Endothelial cell of umbilical vein (primary cell): ENCODE measurements around the gene ARHGAP18. TPM values are rescaled to one million over a fixed set of nuclear protein-coding genes. Genes with fewer than 3 reads are reported as not detected.
A peak's percentile ranks its signal among the peaks of the same experiment; 100 is the strongest.

Source experiments
- BruUV-seq: library from RNA; stranded (reverse); fragments of 400-500 nt; replicated peaks from 2 replicates; lab custom pipeline; 2021; lab: Mats Ljungman, UMichigan
- CTCF ChIA-PET: fragments of 300-600, 350-600 bp; sonication (Branson Sonifier 250); formaldehyde crosslinking; loops from one replicate; lab custom pipeline; 2021; ENCODE audit warnings: antibody characterized with exemption, inconsistent platforms; lab: Charles Lee
- POLR2A ChIA-PET: fragments of 300-600, 350-600 bp; sonication (Branson Sonifier 250); formaldehyde crosslinking; loops from one replicate; lab custom pipeline; 2021; ENCODE audit warnings: antibody characterized with exemption, inconsistent platforms; lab: Charles Lee
- DNase-seq: peaks from one replicate; pipeline ENCODE4 v3.0.0-alpha.2; 2011; ENCODE audit warnings: low read depth, low spot score
- FAIRE-seq: peaks from 2 replicates; lab custom pipeline; 2011; peaks lifted over from hg19 to GRCh38; lab: Jason Lieb, UNC
- H2AFZ ChIP-seq: 2 replicates; pipeline ENCODE4 v1.6.0; 2012; ENCODE audit warnings: low read depth, low read length, control low read depth, inconsistent platforms
- H3K27ac ChIP-seq: 2 replicates; pipeline ENCODE4 v1.5.1; 2011; ENCODE audit warnings: low read depth, mild to moderate bottlenecking, control low read depth, low read length, moderate library complexity; ENCODE audit not compliant: insufficient read depth
- H3K27me3 ChIP-seq, 2 experiments: 2 replicates each; pipeline versions ENCODE4 v1.6.0 to v1.6.1; 2011; ENCODE audit warnings: low read length in 2 of 2, mixed read lengths in 1 of 2; ENCODE audit not compliant: control insufficient read depth in 2 of 2, insufficient read depth in 2 of 2
- H3K36me3 ChIP-seq, 2 experiments: 2 replicates in 1 of 2; 3 replicates in 1 of 2; pipeline ENCODE4 v1.5.1; 2011; ENCODE audit warnings: low read length in 2 of 2, mild to moderate bottlenecking in 1 of 2, moderate library complexity in 1 of 2; ENCODE audit not compliant: control insufficient read depth in 2 of 2, insufficient read depth in 2 of 2; ENCODE audit errors: extremely low read depth in 1 of 2
- H3K4me1 ChIP-seq: 3 replicates; pipeline ENCODE4 v1.5.1; 2011; ENCODE audit warnings: mild to moderate bottlenecking, low read length; ENCODE audit not compliant: control insufficient read depth, insufficient read depth; ENCODE audit errors: extremely low read depth
- H3K4me2 ChIP-seq: 2 replicates; pipeline ENCODE4 v1.6.1; 2011; ENCODE audit warnings: low read length, control low read depth, mixed read lengths; ENCODE audit not compliant: insufficient read depth
- H3K4me3 ChIP-seq, 3 experiments: fragments of 200-600 bp in 1 of 3; sonication (generic), shearing (Covaris generic) in 1 of 3; replicated peaks in 1 of 3; 2 replicates each; pipeline ENCODE4 v1.5.1; 2011 to 2016; ENCODE audit warnings: control low read depth in 3 of 3, low read length in 3 of 3, mild to moderate bottlenecking in 2 of 3, inconsistent platforms in 1 of 3, low read depth in 1 of 3, moderate library complexity in 1 of 3; ENCODE audit not compliant: insufficient read depth in 1 of 3
- H3K79me2 ChIP-seq: 2 replicates; pipeline ENCODE4 v1.6.0; 2012; ENCODE audit warnings: low read length, inconsistent platforms; ENCODE audit not compliant: control insufficient read depth, insufficient read depth
- H3K9ac ChIP-seq: replicated peaks from 2 replicates; pipeline ENCODE3; 2011; ENCODE audit warnings: low read length, control low read depth; ENCODE audit not compliant: insufficient read depth; ENCODE audit errors: extremely low read depth
- H3K9me1 ChIP-seq: replicated peaks from 3 replicates; pipeline ENCODE4 v1.6.0; 2011; ENCODE audit warnings: mild to moderate bottlenecking, low read length; ENCODE audit not compliant: control insufficient read depth, insufficient read depth; ENCODE audit errors: extremely low read depth
- H3K9me3 ChIP-seq: replicated peaks from 2 replicates; pipeline ENCODE4 v1.5.1; 2012; ENCODE audit warnings: low read length, inconsistent platforms; ENCODE audit not compliant: control insufficient read depth, insufficient read depth
- H4K20me1 ChIP-seq: replicated peaks from 2 replicates; pipeline ENCODE3; 2011; ENCODE audit warnings: mild to moderate bottlenecking, low read length; ENCODE audit not compliant: control insufficient read depth, insufficient read depth; ENCODE audit errors: extremely low read depth
- CTCF ChIP-seq, 2 donors: IDR thresholded peaks; 1 replicate in 1 of 2; 2 replicates in 1 of 2; pipeline ENCODE4 v1.5.1; 2011; ENCODE audit warnings: low read length in 2 of 2, mild to moderate bottlenecking in 2 of 2, moderate library complexity in 2 of 2, control low read depth in 1 of 2, inconsistent platforms in 1 of 2, low read depth in 1 of 2; ENCODE audit not compliant: insufficient read depth in 1 of 2; ENCODE audit errors: extremely low read depth in 1 of 2
- FOS ChIP-seq: IDR thresholded peaks from 2 replicates; pipeline ENCODE4 v1.6.1; 2011; ENCODE audit warnings: mild to moderate bottlenecking, low read length, moderate library complexity, borderline replicate concordance; ENCODE audit not compliant: insufficient read depth
- GATA2 ChIP-seq: IDR thresholded peaks from 2 replicates; pipeline ENCODE4 v1.7.0; 2011; ENCODE audit warnings: low read depth, mild to moderate bottlenecking, moderate library complexity, mixed read lengths, low read length; ENCODE audit not compliant: insufficient read length, insufficient read depth
- JUN ChIP-seq: IDR thresholded peaks from 2 replicates; pipeline ENCODE4 v1.6.1; 2011; ENCODE audit warnings: borderline replicate concordance, low read depth; ENCODE audit not compliant: insufficient read length, insufficient read depth
- MYC ChIP-seq: IDR thresholded peaks from one replicate; pipeline ENCODE4 v1.6.1; 2011; ENCODE audit warnings: mild to moderate bottlenecking, low read depth, low read length
- POLR2A ChIP-seq: IDR thresholded peaks from 2 replicates; pipeline ENCODE4 v1.6.1; 2012; ENCODE audit warnings: low read depth, mild to moderate bottlenecking, control low read depth, low read length
- dilution Hi-C: fragments of 300-500 bp; cut with MboI; formaldehyde crosslinking; loops from one replicate; pipeline ENCODE4 v1.15.0; 2019; ENCODE audit warnings: low sequenced_read_pairs; ENCODE audit not compliant: extremely low pct_ligation_motif_present
- intact Hi-C: fragments of 100-400 bp; cut with micrococcal nuclease; formaldehyde crosslinking; loops from one replicate; pipeline ENCODE4 v1.10.0; 2022
- polyA plus RNA-seq, 4 experiments: library from polyadenylated mRNA; depleted of rRNA in 3 of 4; stranded (reverse) in 3 of 4; unstranded in 1 of 4; fragments of >200 nt; gene quantifications; 2 replicates each; pipeline versions ENCODE4 v1.2.1 to v1.2.3, GENCODE V29; 2011 to 2012; ENCODE audit warnings: missing spikeins in 1 of 4
- total RNA-seq: library from RNA; stranded (reverse); gene quantifications from 2 replicates; pipeline ENCODE4 v1.2.3, GENCODE V29; 2021

Gene ARHGAP18
- total and polyA plus RNA-seq, 2 donors (not counting 3 experiments of a cell fraction or from before 2014, with no cell fraction given) = 13.1 to 86.1 TPM

GRCh38 chr6:129623008-129623732 is 86.8 kb downstream of the ARHGAP18 start:
- Histone ChIP-seq H3K27me3 (no peaks in the 10 kb centered on the region), H3K4me1 (peaks cover 21% of the 10 kb centered on the region), H3K9ac (peak overlapping the region; percentile 9), H3K4me2 (peak overlapping the region; percentile 58), H3K9me1 (no peaks in the 10 kb centered on the region), H3K36me3 (peaks cover 3 to 11% of the 10 kb centered on the region in 2 experiments), H3K4me3 (no peak overlapping the region), H2AFZ (no peak overlapping the region), H3K9me3 (no peaks in the 10 kb centered on the region), H3K79me2 (no peaks in the 10 kb centered on the region), H3K27ac (peak overlapping the region; percentile 57), H4K20me1 (no peaks in the 10 kb centered on the region)
- peak; percentile 65 for DNase-seq
- TF ChIP-seq FOS = no peak
- no peak for TF ChIP-seq CTCF (IDR thresholded peaks at IDR 0.05; ENCODE audit: extremely low read depth in 1 of 2, insufficient read depth in 1 of 2, low read depth in 1 of 2, low read length in 2 of 2)
- TF ChIP-seq POLR2A = no peak
- peak; percentile 50 for TF ChIP-seq JUN
- TF ChIP-seq GATA2 = no peak
- TF ChIP-seq MYC = no peak
- dilution Hi-C loops = no loop called here
- ChIA-PET CTCF (interaction anchor here (0.8 to 1.6 kb wide), 4 partner anchors 9 to 398 kb away, joined by 3 to 6 read pairs (median 4); no protein-coding TSS in a partner anchor), POLR2A (interaction anchor here (0.6 to 0.7 kb wide), 2 partner anchors 121 to 359 kb away, joined by 4 to 6 read pairs; no protein-coding TSS in a partner anchor)
- FAIRE-seq = peak; percentile 53
- BruUV-seq = TSS peak; percentile 46
- intact Hi-C loops = loop anchor here (1.0 kb wide), 1 partner anchor 107 kb away; no protein-coding TSS in a partner anchor
